HepG2 (cell line): ENCODE results near the gene ZNF234. TPM values are rescaled to one million over a fixed set of nuclear protein-coding genes. Genes with fewer than 3 reads are reported as not detected.

ENCODE experiments used
- CREB1 ChIP-seq, 2 experiments: fragments of 450-650 bp in 1 of 2; IDR thresholded peaks; 2 replicates each; pipeline ENCODE4 v1.6.1; 2016 to 2017; ENCODE audit warnings: control low read depth in 1 of 2, mild to moderate bottlenecking in 1 of 2, missing compliant biosample characterization in 1 of 2, missing genetic modification characterization in 1 of 2
- EEA1 ChIP-seq: sonication (generic); formaldehyde crosslinking; IDR thresholded peaks from 2 replicates; pipeline ENCODE4 v1.5.1; 2020; ENCODE audit warnings: mild to moderate bottlenecking, missing genetic modification reagents, borderline replicate concordance
- EP300 ChIP-seq, 3 experiments: sonication (generic) in 1 of 3; formaldehyde crosslinking in 1 of 3; IDR thresholded peaks; 2 replicates each; pipeline versions ENCODE4 v1.5.1 to v1.6.1; 2011 to 2020; ENCODE audit warnings: low read depth in 2 of 3, low read length in 2 of 3, borderline replicate concordance in 1 of 3, improper control_type of control experiment in 1 of 3, mild to moderate bottlenecking in 1 of 3, missing genetic modification reagents in 1 of 3, moderate library complexity in 1 of 3
- FOXP4 ChIP-seq: sonication (generic); formaldehyde crosslinking; IDR thresholded peaks from 2 replicates; pipeline ENCODE4 v1.4.0; 2020; ENCODE audit warnings: missing genetic modification reagents
- GATAD1 ChIP-seq: IDR thresholded peaks from 2 replicates; pipeline ENCODE4 v1.6.1; 2016; ENCODE audit warnings: missing genetic modification reagents, missing compliant biosample characterization
- HDAC1 ChIP-seq: sonication (generic); formaldehyde crosslinking; IDR thresholded peaks from 2 replicates; pipeline ENCODE4 v1.5.1; 2020; ENCODE audit warnings: mild to moderate bottlenecking, missing genetic modification reagents
- IRX3 ChIP-seq: sonication (generic); formaldehyde crosslinking; IDR thresholded peaks from 2 replicates; pipeline ENCODE4 v1.8.1; 2023; ENCODE audit warnings: mild to moderate bottlenecking, low read depth, missing genetic modification reagents, borderline replicate concordance
- KAT7 ChIP-seq: IDR thresholded peaks from 2 replicates; pipeline ENCODE4 v1.6.1; 2018; ENCODE audit warnings: borderline replicate concordance, missing compliant biosample characterization
- KDM5B ChIP-seq: sonication (generic); formaldehyde crosslinking; IDR thresholded peaks from 2 replicates; pipeline ENCODE4 v1.4.0; 2020; ENCODE audit warnings: missing genetic modification reagents, mild to moderate bottlenecking, borderline replicate concordance
- NFIC ChIP-seq: IDR thresholded peaks from 2 replicates; pipeline ENCODE4 v1.6.1; 2012; ENCODE audit warnings: mild to moderate bottlenecking, low read length, inconsistent platforms
- NR2F1 ChIP-seq, 2 experiments: fragments of 450-650 bp in 1 of 2; formaldehyde crosslinking in 1 of 2; IDR thresholded peaks; 2 replicates each; pipeline versions ENCODE4 v1.5.0 to v1.6.1; 2016 to 2020; ENCODE audit warnings: mild to moderate bottlenecking in 1 of 2, missing compliant biosample characterization in 1 of 2, missing genetic modification reagents in 1 of 2, moderate library complexity in 1 of 2
- PHF8 ChIP-seq: sonication (generic); formaldehyde crosslinking; IDR thresholded peaks from 2 replicates; pipeline ENCODE4 v1.5.0; 2020; ENCODE audit warnings: missing genetic modification reagents
- RAD21 ChIP-seq: fragments of 450-650 bp; formaldehyde crosslinking; IDR thresholded peaks from 2 replicates; pipeline ENCODE4 v1.5.0; 2020; ENCODE audit warnings: mild to moderate bottlenecking
- RAD51 ChIP-seq: fragments of 450-650 bp; IDR thresholded peaks from 2 replicates; pipeline ENCODE4 v1.6.1; 2016; ENCODE audit warnings: borderline replicate concordance
- SUZ12 ChIP-seq: fragments of 150-350 bp; IDR thresholded peaks from 2 replicates; pipeline ENCODE4 v1.6.1; 2014; ENCODE audit warnings: low read depth, low read length
- TBL1XR1 ChIP-seq: fragments of 150-350 bp; IDR thresholded peaks from 2 replicates; pipeline ENCODE4 v1.6.1; 2014; ENCODE audit warnings: borderline replicate concordance, low read length; ENCODE audit not compliant: partially characterized antibody
- THAP11 ChIP-seq: IDR thresholded peaks from 2 replicates; pipeline ENCODE4 v1.6.1; 2016; ENCODE audit warnings: missing biosample characterization, missing genetic modification reagents
- ZFP90 ChIP-seq: sonication (generic); formaldehyde crosslinking; IDR thresholded peaks from 2 replicates; pipeline ENCODE4 v1.8.0; 2022; ENCODE audit warnings: missing genetic modification reagents, mild to moderate bottlenecking, inconsistent platforms, borderline replicate concordance
- ZMYM4 ChIP-seq: sonication (generic); formaldehyde crosslinking; IDR thresholded peaks from 2 replicates; pipeline ENCODE4 v1.8.1; 2023; ENCODE audit warnings: mild to moderate bottlenecking, missing genetic modification reagents
- ZNF10 ChIP-seq: sonication (generic); formaldehyde crosslinking; IDR thresholded peaks from 2 replicates; pipeline ENCODE4 v1.4.0; 2020; ENCODE audit warnings: mild to moderate bottlenecking, low read depth, missing genetic modification reagents, borderline replicate concordance
- ZNF670 ChIP-seq: sonication (generic); formaldehyde crosslinking; IDR thresholded peaks from 2 replicates; pipeline ENCODE4 v1.8.0; 2022; ENCODE audit warnings: mild to moderate bottlenecking, missing genetic modification reagents, borderline replicate concordance
- ZNF749 ChIP-seq: sonication (generic); formaldehyde crosslinking; IDR thresholded peaks from 2 replicates; pipeline ENCODE4 v1.8.0; 2022; ENCODE audit warnings: mild to moderate bottlenecking, missing genetic modification reagents, moderate library complexity, borderline replicate concordance
- ZNF75D ChIP-seq: sonication (generic); formaldehyde crosslinking; IDR thresholded peaks from 2 replicates; pipeline ENCODE4 v1.8.1; 2023; ENCODE audit warnings: missing genetic modification reagents, mild to moderate bottlenecking, borderline replicate concordance
- polyA plus RNA-seq, 8 experiments: library from polyadenylated mRNA; depleted of rRNA in 3 of 8; stranded (reverse) in 7 of 8; unstranded in 1 of 8; fragments of >200 nt; fragmentation: Illumina TruSeq in 4 of 8; extraction: Trizol in 4 of 8; gene quantifications; 2 replicates each; pipeline versions ENCODE4 v1.2.1 to v1.2.3, GENCODE V29; 2011 to 2016; ENCODE audit warnings: low read depth in 4 of 8, missing spikeins in 1 of 8, mixed read lengths in 1 of 8; ENCODE audit not compliant: insufficient read depth in 1 of 8
- total RNA-seq, 5 experiments: library from RNA; depleted of rRNA; stranded (reverse); fragments of >200 nt; fragmentation: Illumina TruSeq; extraction: Trizol; gene quantifications; 2 replicates each; pipeline ENCODE4 v1.2.3, GENCODE V29; 2016; ENCODE audit warnings: low read depth in 1 of 5

The ZNF234 gene
- total and polyA plus RNA-seq, 2 of the 13 experiments (the other 11 are each of a cell fraction or from before 2014, with no cell fraction given) = 3.5 to 11.2 TPM

GRCh38 chr19:44113138-44113783, 28.1 kb upstream of the ZNF234 start, which contains the start of gene ZNF225 (continued):
- TF ChIP-seq ZNF749 (CRISPR knock-in tag) = no peak
- TF ChIP-seq NFIC = 0 out of 2 replicates have a peak, but pooled peaks have one; percentile 55
- TF ChIP-seq FOXP4 = peak; percentile 53
- TF ChIP-seq EEA1 (CRISPR knock-in tag) = 0 out of 2 replicates have a peak, but pooled peaks have one; percentile 39
- peak; percentile 83 for TF ChIP-seq GATAD1 (CRISPR knock-in tag)
- peak; percentile 49 for TF ChIP-seq TBL1XR1
- TF ChIP-seq ZFP90 (CRISPR knock-in tag) = peak; percentile 84; the same call in 1 of the 2 replicates
- peak in 1 of 2 experiments; percentile 27; a peak in 1 of 4 replicates for TF ChIP-seq EP300 (IDR thresholded peaks at IDR 0.05; ENCODE audit: low read depth in 2 of 2, low read length in 2 of 2)
- no peak for TF ChIP-seq EP300 (CRISPR knock-in tag; IDR thresholded peaks at IDR 0.05; ENCODE audit: borderline replicate concordance)
- TF ChIP-seq NR2F1 (CRISPR knock-in tag; IDR thresholded peaks at IDR 0.05) = 0 out of 4 replicates have a peak, but pooled peaks of 1 of the 2 experiments have one; percentile 22
- peak; percentile 62 for TF ChIP-seq HDAC1 (CRISPR knock-in tag)
- TF ChIP-seq CREB1 (IDR thresholded peaks at IDR 0.05) = peak; percentile 46
- peak; percentile 94 for TF ChIP-seq CREB1 (CRISPR knock-in tag; IDR thresholded peaks at IDR 0.05)
- TF ChIP-seq IRX3 (CRISPR knock-in tag) = no peak
- 0 out of 2 replicates have a peak, but pooled peaks have one; percentile 36 for TF ChIP-seq KAT7 (CRISPR knock-in tag)
- TF ChIP-seq THAP11 (CRISPR knock-in tag) = peak; percentile 100
- peak; percentile 81 for TF ChIP-seq PHF8
- peak; percentile 94 for TF ChIP-seq SUZ12
- TF ChIP-seq ZNF75D (CRISPR knock-in tag) = 0 out of 2 replicates have a peak, but pooled peaks have one; percentile 23
- TF ChIP-seq RAD51 = no peak
- TF ChIP-seq ZNF670 (CRISPR knock-in tag) = no peak
- peak; percentile 50 for TF ChIP-seq ZMYM4 (CRISPR knock-in tag)
- no peak for TF ChIP-seq ZNF10 (CRISPR knock-in tag)
- TF ChIP-seq RAD21 (CRISPR knock-in tag) = 0 out of 2 replicates have a peak, but pooled peaks have one; percentile 6
- peak; percentile 27; the same call in 1 of the 2 replicates for TF ChIP-seq KDM5B (CRISPR knock-in tag)
